Upper lobe of left lung (tissue), 4 donors: Measurements from ENCODE around the gene PHF21B.

ENCODE experiments used
- EP300 ChIP-seq, 4 donors: sonication (generic); formaldehyde crosslinking; IDR thresholded peaks; one replicate each; pipeline ENCODE4 v1.5.1; 2017; ENCODE audit warnings: antibody characterized with exemption in 4 of 4, control low read depth in 2 of 4
- POLR2A ChIP-seq, 4 donors: fragments of 450-650 bp; IDR thresholded peaks; one replicate each; pipeline ENCODE4 v1.5.1; 2016 to 2017; ENCODE audit warnings: antibody characterized with exemption in 4 of 4, mild to moderate bottlenecking in 2 of 4
- POLR2AphosphoS5 ChIP-seq, 2 donors: sonication (generic); formaldehyde crosslinking; IDR thresholded peaks; one replicate each; pipeline ENCODE4 v1.5.1; 2017; ENCODE audit warnings: antibody characterized with exemption in 2 of 2
- TF ChIP-seq, protein P1 (sequence below), 6 experiments: fragments of 450-650 bp in 4 of 6; fragments of 200-600 bp in 2 of 6; sonication (generic) in 2 of 6; IDR thresholded peaks; one replicate each; pipeline ENCODE4 v1.5.1; 2016 to 2019; ENCODE audit warnings: antibody characterized with exemption in 6 of 6

DNA sequence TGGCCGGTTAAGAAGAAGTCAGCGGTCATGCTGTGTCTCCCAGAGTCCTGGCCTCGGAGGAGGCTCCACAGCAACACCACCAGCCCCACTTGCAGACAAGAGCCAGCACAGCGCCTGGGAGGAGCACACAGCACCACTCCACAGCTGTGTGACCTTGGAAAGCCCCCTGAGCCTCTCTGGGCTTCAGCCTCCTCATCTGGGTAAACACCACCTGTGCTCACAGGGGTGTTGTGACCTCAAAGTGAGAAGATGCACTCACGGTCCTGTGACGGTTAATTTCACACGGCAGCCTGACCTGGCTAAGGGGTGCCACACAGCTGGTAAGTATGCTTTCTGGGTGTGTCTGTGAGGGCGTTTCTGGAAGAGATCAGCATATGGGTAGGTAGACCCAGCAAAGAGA, 54.7 kb downstream of the PHF21B start:
- TF ChIP-seq, protein P1, sequence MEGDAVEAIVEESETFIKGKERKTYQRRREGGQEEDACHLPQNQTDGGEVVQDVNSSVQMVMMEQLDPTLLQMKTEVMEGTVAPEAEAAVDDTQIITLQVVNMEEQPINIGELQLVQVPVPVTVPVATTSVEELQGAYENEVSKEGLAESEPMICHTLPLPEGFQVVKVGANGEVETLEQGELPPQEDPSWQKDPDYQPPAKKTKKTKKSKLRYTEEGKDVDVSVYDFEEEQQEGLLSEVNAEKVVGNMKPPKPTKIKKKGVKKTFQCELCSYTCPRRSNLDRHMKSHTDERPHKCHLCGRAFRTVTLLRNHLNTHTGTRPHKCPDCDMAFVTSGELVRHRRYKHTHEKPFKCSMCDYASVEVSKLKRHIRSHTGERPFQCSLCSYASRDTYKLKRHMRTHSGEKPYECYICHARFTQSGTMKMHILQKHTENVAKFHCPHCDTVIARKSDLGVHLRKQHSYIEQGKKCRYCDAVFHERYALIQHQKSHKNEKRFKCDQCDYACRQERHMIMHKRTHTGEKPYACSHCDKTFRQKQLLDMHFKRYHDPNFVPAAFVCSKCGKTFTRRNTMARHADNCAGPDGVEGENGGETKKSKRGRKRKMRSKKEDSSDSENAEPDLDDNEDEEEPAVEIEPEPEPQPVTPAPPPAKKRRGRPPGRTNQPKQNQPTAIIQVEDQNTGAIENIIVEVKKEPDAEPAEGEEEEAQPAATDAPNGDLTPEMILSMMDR (IDR thresholded peaks at IDR 0.05) = no peak
- TF ChIP-seq EP300 (IDR thresholded peaks at IDR 0.05) (no peak), POLR2AphosphoS5 (IDR thresholded peaks at IDR 0.05) (no peak), POLR2A (IDR thresholded peaks at IDR 0.05) (no peak)
